ENCODE results near the gene SHLD1. TPM values are rescaled to one million over a fixed set of nuclear protein-coding genes. Genes with fewer than 3 reads are reported as not detected.

SHLD1 gene
- total RNA-seq, 1 donor from 2014 or later = 3.5 TPM

DNA sequence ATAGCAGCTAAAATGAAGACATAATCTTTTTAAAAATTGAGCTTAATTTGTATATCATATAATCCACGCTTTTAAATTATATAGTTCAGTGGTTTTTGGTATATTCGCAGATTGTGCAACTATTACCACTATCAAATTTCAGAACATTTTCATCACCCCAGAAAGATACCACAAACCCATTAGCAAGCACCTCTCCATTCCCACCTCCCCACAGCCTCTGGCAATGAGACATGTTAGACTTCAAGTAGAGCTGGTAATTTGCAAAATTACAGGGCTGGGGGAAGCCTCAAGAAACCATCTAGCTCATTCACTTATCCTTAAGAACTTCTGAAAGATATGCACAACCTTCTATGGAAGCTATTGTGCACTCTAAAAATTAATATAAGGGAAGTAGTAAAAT is 163.0 kb downstream of the SHLD1 start:
- Histone ChIP-seq H3K9ac (ENCODE audit: low read length) (no peak overlapping the region), H3K36me3 (ENCODE audit: insufficient read depth, low read length) (no peaks in the 10 kb centered on the region), H3K9me3 (ENCODE audit: insufficient read depth, low read depth, low read length) (no peaks in the 10 kb centered on the region), H4K20me1 (ENCODE audit: insufficient read depth, low read length) (no peaks in the 10 kb centered on the region), H3K27ac (ENCODE audit: low read depth, low read length) (no peak overlapping the region), H3K4me1 (ENCODE audit: insufficient read depth, low read length) (peaks cover 8% of the 10 kb centered on the region), H3K4me2 (ENCODE audit: low read length) (no peak overlapping the region), H3K79me2 (ENCODE audit: insufficient read depth, low read length) (no peaks in the 10 kb centered on the region), H3K4me3 (ENCODE audit: insufficient read depth, low read depth, low read length) (no peak overlapping the region), H3K27me3 (ENCODE audit: insufficient read depth, low read length) (peaks cover 12% of the 10 kb centered on the region), H2AFZ (ENCODE audit: low read depth, low read length) (no peak overlapping the region)
- no peak for FAIRE-seq
- Mint-ChIP-seq H3K27ac (ENCODE audit: unreplicated experiment) (no peak overlapping the region), H3K36me3 (ENCODE audit: low read depth, unreplicated experiment) (no peaks in the 10 kb centered on the region), H3K9me3 (ENCODE audit: unreplicated experiment) (peaks cover 2% of the 10 kb centered on the region), H3K27me3 (ENCODE audit: low read depth, unreplicated experiment) (no peaks in the 10 kb centered on the region), H3K4me3 (ENCODE audit: unreplicated experiment) (no peak overlapping the region), H3K4me1 (ENCODE audit: low read depth, unreplicated experiment) (peaks cover 4% of the 10 kb centered on the region)
- no peak for DNase-seq (ENCODE audit: low read depth)
- no peak for TF ChIP-seq EZH2 (IDR thresholded peaks at IDR 0.05; ENCODE audit: insufficient read depth, low read length)
- TF ChIP-seq, protein P1, sequence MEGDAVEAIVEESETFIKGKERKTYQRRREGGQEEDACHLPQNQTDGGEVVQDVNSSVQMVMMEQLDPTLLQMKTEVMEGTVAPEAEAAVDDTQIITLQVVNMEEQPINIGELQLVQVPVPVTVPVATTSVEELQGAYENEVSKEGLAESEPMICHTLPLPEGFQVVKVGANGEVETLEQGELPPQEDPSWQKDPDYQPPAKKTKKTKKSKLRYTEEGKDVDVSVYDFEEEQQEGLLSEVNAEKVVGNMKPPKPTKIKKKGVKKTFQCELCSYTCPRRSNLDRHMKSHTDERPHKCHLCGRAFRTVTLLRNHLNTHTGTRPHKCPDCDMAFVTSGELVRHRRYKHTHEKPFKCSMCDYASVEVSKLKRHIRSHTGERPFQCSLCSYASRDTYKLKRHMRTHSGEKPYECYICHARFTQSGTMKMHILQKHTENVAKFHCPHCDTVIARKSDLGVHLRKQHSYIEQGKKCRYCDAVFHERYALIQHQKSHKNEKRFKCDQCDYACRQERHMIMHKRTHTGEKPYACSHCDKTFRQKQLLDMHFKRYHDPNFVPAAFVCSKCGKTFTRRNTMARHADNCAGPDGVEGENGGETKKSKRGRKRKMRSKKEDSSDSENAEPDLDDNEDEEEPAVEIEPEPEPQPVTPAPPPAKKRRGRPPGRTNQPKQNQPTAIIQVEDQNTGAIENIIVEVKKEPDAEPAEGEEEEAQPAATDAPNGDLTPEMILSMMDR (IDR thresholded peaks at IDR 0.05; ENCODE audit: insufficient read depth, low read depth, low read length) = no peak

Other genes with a start within 250 kb of the SHLD1 start
- 18.3 and 22.3 TPM in 2 replicates for gene GPCPD1, start 139.4 kb upstream of the SHLD1 start, total RNA-seq
- 3.8 and 4.0 TPM in 2 replicates for gene CHGB, start 161.1 kb downstream of the SHLD1 start, total RNA-seq
- 14.4 and 16.4 TPM in 2 replicates for gene TRMT6, start 200.1 kb downstream of the SHLD1 start, total RNA-seq
- 5.0 and 5.7 TPM in 2 replicates for gene MCM8, start 200.3 kb downstream of the SHLD1 start, total RNA-seq